PC-9 (cell line): Measurements from ENCODE around the gene AGAP1.

Experiments
- CTCF ChIP-seq: fragments of 200-600 bp; sonication (generic); conservative IDR thresholded peaks from 2 replicates; pipeline ENCODE4 v1.6.1; 2017; ENCODE audit warnings: mixed run types, antibody characterized with exemption, mild to moderate bottlenecking, moderate library complexity
- EZH2 ChIP-seq: fragments of 200-600 bp; sonication (generic); IDR thresholded peaks from 2 replicates; pipeline ENCODE4 v1.8.0; 2017; ENCODE audit warnings: antibody characterized with exemption, low read depth

DNA sequence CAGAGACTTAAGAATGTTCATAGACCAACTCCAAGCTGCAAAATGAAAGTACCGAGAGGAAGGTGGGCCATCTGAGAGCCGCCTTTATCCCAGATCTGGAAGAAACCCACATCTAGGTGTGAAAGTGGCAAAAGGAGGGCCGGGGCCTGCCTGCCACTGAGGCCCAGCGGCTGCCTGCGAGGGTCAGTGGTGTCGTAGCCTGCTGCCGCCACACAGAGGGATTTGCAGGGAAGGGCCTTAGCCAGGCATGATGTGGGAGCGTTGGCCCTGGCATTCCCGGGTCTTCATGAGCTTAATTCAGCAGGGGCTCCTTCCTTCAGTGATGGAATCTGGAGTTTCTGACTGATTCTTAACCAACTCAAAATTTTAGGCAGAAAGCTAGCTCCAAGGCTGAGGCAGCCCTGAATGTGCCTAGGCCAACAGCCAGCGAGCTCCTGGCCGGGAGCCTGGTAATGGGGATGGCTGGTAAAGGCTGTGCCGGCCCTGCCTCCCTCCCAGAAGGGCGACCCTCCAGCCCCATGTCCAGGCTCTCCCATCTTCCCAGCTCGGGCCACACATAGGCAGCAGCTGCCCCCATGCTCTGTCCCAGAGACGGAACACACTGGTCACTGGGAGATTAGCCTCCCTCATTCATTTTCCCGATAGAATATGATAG, 230.1 kb downstream of the AGAP1 start:
- no peak for TF ChIP-seq CTCF
- no peak for TF ChIP-seq EZH2
